Sigmoid colon (tissue), 4 donors: ENCODE measurements around the gene TMEM119.

Experiments used
- CTCF ChIP-seq, 4 experiments: fragments of 450-650 bp in 3 of 4; fragments of 200-600 bp in 1 of 4; IDR thresholded peaks; one replicate each; pipeline ENCODE4 v1.5.1; 2016 to 2019; ENCODE audit warnings: antibody characterized with exemption in 4 of 4, mild to moderate bottlenecking in 3 of 4, moderate library complexity in 2 of 4
- EP300 ChIP-seq, 4 donors: sonication (generic); formaldehyde crosslinking; IDR thresholded peaks; one replicate each; pipeline ENCODE4 v1.6.1; 2017; ENCODE audit warnings: antibody characterized with exemption in 4 of 4

DNA sequence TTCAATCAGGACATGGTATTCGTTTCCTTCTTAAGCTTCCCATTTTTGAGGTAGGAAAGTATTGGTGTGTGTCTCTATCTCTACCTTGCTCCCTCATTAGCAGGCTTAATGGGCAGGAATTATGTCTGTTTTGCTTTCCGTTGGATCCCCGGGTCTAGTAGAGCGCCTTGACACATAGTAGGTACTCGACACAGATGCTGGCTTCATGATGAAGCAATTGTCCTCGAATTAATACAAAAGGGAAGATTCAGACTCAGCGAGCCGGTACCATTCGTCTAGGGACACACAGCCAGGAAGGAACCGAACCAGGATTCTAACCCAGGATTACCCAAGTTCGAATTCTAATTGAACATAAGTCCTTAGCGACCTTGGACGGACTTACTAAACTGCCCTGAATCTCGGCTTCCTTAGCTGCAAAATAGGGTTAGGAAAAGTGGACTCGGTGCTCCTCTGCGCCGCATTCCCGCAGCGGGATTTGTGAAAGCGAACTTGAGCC, 36.0 kb downstream of the TMEM119 start:
- TF ChIP-seq EP300 (IDR thresholded peaks at IDR 0.05) (no peak), CTCF (IDR thresholded peaks at IDR 0.05) (no peak)
